ENCODE data around the gene KMT2C.
"Not testable (repeated sequence)": the region's sequence is repeated elsewhere in the genome, so short reads cannot be mapped to it uniquely, and the experiment has no call there.

KMT2C gene

GRCh38 chr7:152299542-152300143 lies 136.2 kb downstream of the KMT2C start:
- not testable (repeated sequence) for DNase-seq

DNA sequence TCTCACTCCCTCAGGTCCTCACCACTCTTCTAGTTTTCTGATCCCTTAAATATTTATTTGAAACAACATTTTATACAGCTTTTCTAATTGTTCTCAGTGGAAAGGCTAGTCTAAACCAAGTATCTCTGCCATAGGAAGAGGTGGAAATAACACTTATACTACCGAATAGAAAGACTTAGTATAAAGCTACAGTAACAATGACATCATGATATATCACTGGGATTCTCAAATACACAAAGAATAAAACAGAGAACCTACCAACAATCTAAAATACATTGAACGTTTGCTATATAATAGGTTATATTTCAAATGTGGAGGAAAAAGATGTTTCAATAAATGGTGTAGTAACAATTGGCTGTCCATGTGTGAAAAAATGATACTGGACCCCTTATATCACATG lies 142.9 kb downstream of the KMT2C start:
- no peak for DNase-seq

DNA sequence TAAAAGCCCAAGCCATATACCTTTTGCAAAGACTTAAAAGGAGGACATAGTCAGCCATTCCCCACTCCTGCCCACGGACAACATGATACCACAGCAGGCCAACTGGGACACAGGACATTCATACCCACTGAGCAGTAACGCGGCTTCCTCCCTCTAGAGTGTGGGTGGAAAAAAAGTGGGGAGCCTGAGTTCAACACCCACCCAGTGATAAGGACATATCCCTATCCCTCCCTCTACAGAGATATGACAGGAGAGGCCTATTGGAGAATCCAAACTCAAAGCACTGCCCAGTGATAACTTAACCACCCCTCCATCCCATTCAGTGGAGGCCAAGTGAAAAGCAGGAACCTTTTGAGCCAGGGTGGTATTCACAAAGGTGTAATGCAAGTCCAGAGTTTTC lies 148.8 kb downstream of the KMT2C start:
- DNase-seq: not testable (repeated sequence)

DNA sequence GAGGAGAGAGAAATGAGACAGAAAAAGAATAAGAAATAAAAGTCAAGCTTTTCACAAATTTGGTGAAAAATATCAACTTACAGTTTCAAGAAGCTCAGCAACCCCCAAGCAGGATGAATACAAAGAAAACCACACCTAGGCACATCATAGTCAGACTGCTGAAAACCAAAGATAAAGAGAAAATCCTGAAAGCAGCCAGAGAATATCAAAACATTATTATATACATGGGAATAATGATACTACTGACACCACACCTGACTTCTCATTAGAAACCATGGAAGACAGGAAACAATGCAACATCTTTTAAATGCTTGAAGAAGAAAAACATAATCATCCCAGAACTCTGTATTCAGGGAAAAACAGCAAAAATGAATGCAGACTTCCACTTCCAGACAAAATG lies 149.6 kb downstream of the KMT2C start:
- not testable (repeated sequence) for DNase-seq

DNA sequence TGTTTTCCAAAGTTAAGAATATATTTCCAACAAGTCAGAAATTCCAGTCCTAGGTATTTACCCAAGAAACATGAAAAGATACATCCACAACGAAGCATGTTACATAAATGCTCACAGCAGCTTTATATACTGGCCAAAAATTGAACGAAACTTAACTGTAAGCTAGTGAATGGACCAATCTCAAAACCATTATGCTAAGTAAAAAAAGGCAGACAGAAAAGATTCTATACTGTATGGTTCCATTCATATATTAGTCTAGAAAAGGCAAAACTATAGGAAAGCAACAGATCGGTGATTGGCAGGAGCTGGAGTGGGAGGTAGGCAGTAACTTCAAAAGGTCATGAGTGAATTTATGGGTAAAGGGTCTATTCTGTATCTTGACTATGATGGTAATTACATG lies 150.8 kb downstream of the KMT2C start:
- not testable (repeated sequence) for DNase-seq

DNA sequence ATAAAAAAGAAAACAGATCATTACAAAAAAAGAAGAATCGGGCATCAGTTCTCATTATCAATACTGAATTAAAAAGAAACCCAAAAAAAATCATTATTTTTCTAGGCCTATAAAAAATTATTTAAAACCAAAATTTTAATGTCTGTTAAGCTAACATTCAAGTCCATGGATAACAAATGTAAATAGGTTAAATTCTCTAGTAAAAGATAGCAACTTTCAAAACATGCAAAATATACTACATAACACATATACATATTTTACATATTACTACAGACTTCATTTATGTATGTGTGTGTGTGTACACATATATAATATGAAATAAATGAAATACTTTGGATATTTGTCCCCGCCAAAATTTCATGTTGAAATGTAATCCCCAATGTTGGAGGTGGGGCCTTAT lies 158.1 kb downstream of the KMT2C start:
- not testable (repeated sequence) for DNase-seq

DNA sequence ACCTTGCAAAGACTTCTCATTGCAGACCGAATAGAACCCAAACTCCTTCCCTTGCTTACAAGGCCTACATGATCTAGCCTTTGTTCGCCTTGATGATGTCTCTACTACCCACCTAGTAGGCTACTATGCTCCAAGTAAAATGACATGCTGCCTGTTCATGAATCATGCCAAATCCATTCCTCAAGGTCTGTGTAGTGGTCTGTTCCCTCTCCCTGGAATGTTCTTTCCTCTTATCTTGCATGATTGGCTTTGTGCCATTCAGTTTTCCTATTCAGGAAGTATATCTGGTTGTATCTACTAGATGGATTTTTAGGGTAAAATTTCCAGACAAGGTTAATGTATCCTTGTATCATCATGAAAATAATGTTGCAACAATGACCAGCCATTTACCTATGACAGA lies 165.4 kb downstream of the KMT2C start:
- DNase-seq: not testable (repeated sequence)

- DNase-seq: not testable (repeated sequence)
These were observed 168.9 kb downstream of the KMT2C start for GRCh38 chr7:152266859-152267258.

DNA sequence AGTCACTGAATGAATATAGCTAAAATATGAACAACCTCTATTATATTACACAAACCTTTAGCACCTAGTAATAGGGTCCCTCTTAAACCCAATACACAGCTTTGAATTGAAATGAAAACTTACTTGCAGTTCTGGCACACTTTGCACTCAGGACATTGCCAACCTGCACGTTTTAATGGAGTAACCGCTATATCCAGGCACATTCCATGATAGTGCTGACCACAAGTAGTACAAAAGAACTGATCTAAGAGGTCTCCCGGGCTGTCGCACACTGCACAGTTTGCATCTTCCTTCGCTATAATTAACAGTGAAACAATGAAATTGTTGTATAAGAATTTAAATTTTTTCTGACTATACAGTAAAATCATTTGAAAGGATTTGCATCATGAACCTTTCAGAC lies 170.9 kb downstream of the KMT2C start:
- not testable (repeated sequence) for DNase-seq

DNA sequence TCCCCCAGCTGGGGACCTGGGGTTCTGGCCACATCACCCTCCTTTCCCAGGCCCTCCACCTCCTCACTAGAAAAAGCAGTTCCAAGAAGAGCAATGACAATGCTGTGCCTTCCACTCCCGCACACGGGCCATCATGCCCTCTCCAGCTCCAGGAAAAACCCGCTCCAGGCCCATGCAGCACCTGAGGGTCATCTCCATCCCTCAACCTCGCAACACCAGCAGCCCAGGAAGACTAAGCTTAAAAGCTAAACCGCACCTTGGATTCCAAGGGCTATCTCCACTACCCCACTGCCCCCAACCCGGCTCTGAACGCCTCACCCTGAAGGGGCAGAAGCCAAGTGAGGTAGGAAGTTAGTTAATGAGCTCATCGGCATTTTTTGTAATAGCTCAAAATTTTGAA lies 173.7 kb downstream of the KMT2C start:
- not testable (repeated sequence) for DNase-seq

GRCh38 chr7:152259645-152260044 lies 176.2 kb downstream of the KMT2C start:
- DNase-seq: not testable (repeated sequence)

GRCh38 chr7:152247851-152248250 lies 188.0 kb downstream of the KMT2C start:
- DNase-seq: not testable (repeated sequence)

DNA sequence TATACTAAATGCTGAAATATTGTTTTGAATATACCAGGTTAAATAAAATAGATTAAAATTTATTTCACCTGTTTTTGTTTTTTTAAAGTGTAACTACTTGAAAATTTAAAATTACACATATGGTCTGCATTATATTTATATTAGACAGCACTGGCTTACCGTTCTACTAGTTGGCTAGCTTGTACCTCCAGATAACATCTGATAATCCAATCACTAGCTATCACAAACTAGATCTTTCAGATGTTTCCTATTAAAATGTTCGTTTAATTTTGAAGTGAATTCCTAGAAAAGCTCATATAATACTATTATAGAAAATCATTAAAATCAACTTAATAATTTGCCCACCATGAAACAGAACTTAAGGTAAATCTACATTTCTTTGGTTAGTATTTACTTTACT lies 190.4 kb downstream of the KMT2C start:
- DNase-seq: not testable (repeated sequence)

DNA sequence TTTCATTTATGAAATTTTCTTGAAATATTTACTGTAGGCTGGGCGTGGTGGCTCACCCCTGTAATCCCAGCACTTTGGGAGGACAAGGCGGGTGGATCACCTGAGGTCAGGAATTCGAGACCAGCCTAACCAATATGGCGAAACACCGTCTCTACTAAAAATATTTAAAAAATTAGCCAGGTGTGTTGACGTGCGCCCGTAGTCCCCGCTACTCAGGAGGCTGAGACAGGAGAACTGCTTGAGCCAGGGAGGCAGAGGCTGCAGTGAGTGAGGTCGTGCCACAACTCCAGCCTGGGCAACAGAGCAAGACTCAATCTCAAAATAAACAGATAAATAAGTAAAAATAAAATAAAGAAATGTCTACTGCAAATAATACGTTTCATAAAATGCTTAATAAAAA lies 192.3 kb downstream of the KMT2C start:
- not testable (repeated sequence) for DNase-seq

GRCh38 chr7:152241301-152241700 lies 194.5 kb downstream of the KMT2C start:
- not testable (repeated sequence) for DNase-seq

DNA sequence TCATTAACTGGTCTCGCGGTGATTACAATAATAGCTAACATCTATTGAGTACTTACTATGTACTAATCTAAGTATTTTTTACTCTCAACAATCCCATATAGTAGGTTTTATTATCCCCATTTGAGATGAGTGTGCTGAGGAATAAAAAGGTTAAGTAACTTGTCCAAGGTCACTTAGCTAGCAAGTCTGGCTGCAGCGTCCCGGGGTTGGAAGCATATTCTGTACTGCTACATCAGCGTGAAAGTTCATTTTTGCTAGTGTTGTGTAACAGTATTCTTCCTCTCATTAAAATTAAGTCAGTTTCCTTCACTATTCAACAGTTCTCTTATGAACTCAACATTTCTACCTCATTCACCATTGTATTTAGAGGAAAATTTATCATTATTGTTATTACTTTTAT lies 199.5 kb downstream of the KMT2C start:
- DNase-seq: not testable (repeated sequence)

DNA sequence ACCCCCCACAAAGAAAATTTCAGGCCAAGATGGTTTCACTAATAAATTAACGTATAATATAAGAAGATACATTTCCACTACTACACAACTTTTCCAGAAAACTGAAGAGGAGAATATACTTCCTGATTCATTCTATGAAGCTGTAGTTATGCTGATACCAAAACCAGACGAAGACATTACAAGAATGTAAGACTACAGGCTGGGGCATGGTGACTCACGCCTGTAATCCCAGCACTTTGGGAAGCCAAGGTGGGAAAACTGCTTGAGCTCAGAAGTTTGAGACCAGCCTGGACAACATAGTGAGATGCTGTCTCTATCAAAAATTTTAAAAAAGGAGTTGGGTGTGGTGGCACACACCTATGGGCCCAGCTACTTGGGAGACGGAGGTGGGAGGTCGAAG lies 201.4 kb downstream of the KMT2C start:
- not testable (repeated sequence) for DNase-seq

GRCh38 chr7:152231089-152231488 lies 204.7 kb downstream of the KMT2C start:
- DNase-seq: no peak

DNA sequence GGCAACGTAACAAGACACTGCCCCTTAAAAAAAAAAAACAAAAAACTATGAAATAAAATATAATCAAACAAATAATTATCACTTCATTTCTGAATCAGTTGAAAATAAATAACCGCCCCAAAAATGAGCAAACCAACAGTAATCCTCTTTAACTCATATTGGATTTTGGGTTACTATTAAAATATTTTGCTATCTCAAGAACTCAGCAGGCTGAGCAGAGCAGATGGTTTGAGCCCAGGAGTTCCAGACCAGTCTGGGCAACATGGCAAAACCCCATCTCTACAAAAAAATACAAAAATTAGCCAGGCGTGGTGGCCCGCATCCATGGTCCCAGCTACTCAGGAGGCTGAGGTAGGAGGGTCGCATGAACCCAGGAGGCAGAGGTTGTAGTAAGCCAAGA lies 216.2 kb downstream of the KMT2C start:
- DNase-seq: not testable (repeated sequence)

- DNase-seq: not testable (repeated sequence)
These were observed 227.0 kb downstream of the KMT2C start for GRCh38 chr7:152208766-152209165.

DNA sequence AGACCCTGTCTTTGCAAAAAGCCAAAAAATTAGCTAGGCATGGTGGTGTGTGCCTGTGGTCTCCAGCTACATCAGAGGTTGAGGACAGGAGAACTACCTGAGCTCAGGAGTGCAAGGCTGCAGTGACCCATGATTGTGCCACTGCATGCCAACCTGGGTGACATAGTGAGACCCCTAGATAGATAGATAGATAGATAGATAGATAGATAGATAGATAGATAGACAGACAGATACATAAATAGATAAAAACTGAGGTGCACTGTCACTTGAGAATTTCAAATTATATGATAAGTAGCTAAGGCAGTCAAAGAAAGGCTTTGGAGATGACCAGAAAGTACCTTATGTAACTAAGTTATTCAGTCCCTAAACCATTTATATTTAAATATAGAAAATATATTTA lies 231.4 kb downstream of the KMT2C start:
- DNase-seq: not testable (repeated sequence)

DNA sequence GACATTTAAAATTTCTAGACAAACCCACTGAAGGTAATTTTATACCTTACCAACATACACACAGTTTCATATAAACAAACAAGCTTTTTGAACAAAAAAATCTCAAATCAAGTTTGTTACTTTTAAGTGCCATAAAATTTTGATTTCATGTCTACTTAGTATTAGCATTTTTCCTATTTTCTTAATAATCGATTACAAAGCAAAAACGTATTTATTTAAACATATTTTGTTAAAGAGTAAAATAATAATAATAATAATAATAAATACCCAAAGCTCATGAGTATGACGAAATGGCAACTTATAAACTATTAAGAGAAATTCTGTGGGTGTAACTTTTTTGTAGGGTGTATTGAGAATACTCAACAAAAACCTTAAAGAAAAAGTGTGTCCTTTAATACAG lies 232.7 kb downstream of the KMT2C start:
- no peak for DNase-seq

- no peak for DNase-seq
These were observed 233.7 kb downstream of the KMT2C start for GRCh38 chr7:152202056-152202455.

DNA sequence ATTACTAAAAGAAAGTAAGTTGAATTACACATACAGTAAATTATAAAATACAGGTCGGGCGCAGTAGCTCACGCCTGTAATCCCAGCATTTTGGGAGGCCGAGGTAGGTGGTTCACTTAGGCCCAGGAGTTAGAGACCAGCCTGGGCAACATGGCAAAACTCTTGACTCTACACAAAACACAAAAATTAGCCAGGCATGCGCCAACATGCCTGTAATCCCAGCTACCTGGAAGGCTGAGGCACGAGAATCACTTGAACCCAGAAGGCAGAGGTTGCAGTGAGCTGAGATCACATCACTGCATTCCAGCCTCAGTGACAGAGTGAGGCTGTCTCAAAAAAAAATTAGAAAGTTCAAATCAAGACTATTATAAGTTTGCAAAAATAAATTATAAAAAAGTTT lies 235.4 kb downstream of the KMT2C start:
- DNase-seq: no peak

DNA sequence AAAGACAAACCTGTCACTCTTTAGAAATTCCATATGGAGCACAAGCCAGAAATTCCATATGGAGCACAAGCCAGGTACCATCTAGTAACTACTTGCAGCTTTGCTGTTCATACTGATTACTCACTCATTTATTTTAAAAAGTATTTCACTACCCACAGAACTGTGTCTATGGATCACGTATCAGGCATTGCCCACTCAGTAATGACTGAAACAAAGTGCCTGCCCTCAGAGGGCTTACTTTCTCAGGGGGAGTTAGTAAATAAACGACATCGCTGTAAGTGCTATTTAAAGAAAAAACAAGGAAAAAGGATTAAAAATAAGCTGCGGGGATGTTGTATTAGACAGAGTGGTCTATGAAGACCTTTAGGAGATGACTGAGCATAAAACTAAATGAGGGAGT lies 239.4 kb downstream of the KMT2C start:
- no peak for DNase-seq
